GM19324 (cell line): ENCODE results near the gene GSTM2.
A peak's percentile ranks its signal among the peaks of the same experiment; 100 is the strongest.

Experiments
- ATAC-seq: cut with Tn5 transposase; IDR thresholded peaks from one replicate; pipeline ENCODE4 v1.9.1; 2021; ENCODE audit warnings: mild to moderate bottlenecking, moderate library complexity; ENCODE audit not compliant: unreplicated experiment, low FRiP score

GSTM2 gene

GRCh38 chr1:109629372-109630030 is 38.4 kb upstream of the GSTM2 start:
- ATAC-seq: no peak

GRCh38 chr1:109630081-109630897 is 37.6 kb upstream of the GSTM2 start:
- no peak for ATAC-seq

GRCh38 chr1:109630898-109631512 is 36.9 kb upstream of the GSTM2 start:
- no peak for ATAC-seq

- no peak for ATAC-seq
These were observed 36.0 kb upstream of the GSTM2 start for GRCh38 chr1:109631513-109632505.

- ATAC-seq: no peak
These were observed 35.0 kb upstream of the GSTM2 start for GRCh38 chr1:109632671-109633346.

- ATAC-seq: no peak
These were observed 33.6 kb upstream of the GSTM2 start for GRCh38 chr1:109634292-109634691.

GRCh38 chr1:109634771-109635750 is 32.8 kb upstream of the GSTM2 start:
- no peak for ATAC-seq

DNA sequence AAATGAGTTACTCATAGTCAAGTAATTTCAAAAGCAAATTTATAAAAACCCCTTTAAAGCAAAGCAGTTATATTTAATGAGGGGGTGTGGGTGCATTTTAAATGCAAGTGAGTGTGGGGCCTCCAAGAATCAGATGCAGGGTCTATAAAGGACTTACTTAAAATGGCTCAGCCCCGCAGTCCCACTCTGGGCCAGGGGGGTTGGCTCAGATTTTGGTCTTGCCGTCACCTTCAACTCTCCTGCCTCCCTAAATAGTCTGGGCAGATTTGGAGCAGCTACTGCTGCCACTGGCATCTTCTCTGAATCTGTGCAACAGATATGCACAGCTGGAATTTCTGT is 32.0 kb upstream of the GSTM2 start:
- ATAC-seq: no peak

DNA sequence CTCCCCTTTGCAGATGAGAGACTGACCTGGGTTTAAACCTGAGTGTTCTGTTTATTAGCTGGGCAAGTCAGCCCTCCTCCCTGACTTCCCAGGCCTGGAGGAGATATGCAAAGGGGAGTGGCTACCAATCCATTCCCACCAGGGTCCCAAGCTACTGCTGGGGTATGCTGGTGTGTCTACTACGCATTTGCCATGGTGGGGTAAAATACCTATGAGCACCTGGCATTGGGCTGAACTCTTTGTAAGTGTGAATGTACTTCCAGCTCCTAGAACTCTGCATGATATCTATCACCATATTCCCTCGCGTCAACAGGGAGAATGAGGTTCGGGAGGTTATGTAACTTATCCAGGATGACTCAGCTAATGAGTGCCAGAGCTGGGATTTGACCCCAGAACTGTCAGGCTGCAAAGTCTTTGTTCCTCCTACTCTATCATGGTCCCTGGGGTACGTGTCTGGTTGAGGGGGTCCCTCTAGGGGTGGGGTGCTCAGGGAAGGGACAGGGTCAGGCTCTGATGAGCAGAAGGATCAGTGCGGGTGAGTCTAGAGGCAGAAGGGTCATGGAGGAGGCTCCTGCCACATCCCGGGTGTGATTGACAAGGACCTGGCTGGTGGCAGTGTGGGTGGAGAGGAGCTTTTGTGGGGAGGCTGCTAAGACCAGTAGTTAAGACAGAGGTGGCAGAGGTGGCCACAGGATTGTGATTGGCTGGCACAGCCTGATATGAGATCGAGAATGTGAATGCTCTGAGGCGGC is 31.5 kb upstream of the GSTM2 start:
- ATAC-seq: no peak

GRCh38 chr1:109637446-109637845 is 30.4 kb upstream of the GSTM2 start:
- ATAC-seq: no peak

- ATAC-seq: no peak
These were observed 28.6 kb upstream of the GSTM2 start for GRCh38 chr1:109639063-109639840.

GRCh38 chr1:109639841-109640184 is 28.0 kb upstream of the GSTM2 start:
- ATAC-seq: no peak

- peak; percentile 45 for ATAC-seq
These were observed 27.5 kb upstream of the GSTM2 start for GRCh38 chr1:109640285-109640865.

DNA sequence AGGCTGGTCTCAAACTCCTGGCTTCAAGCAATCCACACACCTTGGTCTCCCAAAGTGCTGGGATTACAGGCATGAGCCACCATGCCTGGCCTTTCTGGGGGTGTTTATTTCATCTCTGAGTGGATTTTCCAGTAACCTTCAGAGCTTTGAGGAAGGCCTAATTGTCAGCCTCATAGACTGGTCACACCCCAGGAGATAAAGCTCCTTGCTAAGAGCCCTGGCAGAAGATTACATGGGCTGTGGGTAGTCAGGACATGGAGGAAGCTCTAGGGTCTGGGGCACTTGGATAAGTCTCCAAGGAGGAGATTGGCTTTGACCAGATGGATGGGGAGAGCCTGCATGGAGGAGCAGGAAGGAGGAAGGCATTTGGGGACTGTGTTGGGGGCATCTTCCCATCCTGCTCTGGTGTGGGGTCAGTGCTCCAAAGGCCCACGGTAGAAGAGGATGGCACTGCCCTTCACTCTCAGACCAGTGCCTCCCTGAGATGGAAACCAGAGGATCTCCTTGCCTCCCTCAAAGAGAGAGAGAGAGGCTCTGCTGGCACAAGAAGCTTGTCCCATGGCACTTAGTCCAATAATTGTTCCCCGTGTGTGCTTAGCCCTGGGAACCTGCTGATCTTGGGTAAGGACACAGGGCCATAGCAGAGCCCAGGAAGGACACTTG is 26.6 kb upstream of the GSTM2 start:
- ATAC-seq: no peak

GRCh38 chr1:109641861-109642260 is 26.0 kb upstream of the GSTM2 start:
- ATAC-seq: no peak

- ATAC-seq: no peak
These were observed 25.2 kb upstream of the GSTM2 start for GRCh38 chr1:109642626-109643025.
